CD14-positive monocyte (primary cell): Measurements from ENCODE around the gene CDC45. TPM values are rescaled to one million over a fixed set of nuclear protein-coding genes. Genes with fewer than 3 reads are reported as not detected.

ENCODE experiments used
- DNase-seq, 3 donors: peaks; one replicate each; pipeline ENCODE4 v3.0.0-alpha.2; 2011 to 2022
- H2AFZ ChIP-seq: 2 replicates; pipeline ENCODE4 v1.6.0; 2012; ENCODE audit warnings: mild to moderate bottlenecking, low read depth, low read length, inconsistent platforms; ENCODE audit not compliant: insufficient read depth, poor library complexity, severe bottlenecking
- H3K27ac ChIP-seq, 2 donors: 1 replicate in 1 of 2; 2 replicates in 1 of 2; pipeline ENCODE4 v1.5.1; 2012 to 2013; ENCODE audit warnings: low read length in 2 of 2, control low read depth in 1 of 2, inconsistent platforms in 1 of 2, low read depth in 1 of 2, mild to moderate bottlenecking in 1 of 2
- H3K27me3 ChIP-seq, 2 donors: one replicate each; pipeline versions ENCODE4 v1.6.0 to v1.6.1; 2011 to 2013; ENCODE audit warnings: low read length in 2 of 2; ENCODE audit not compliant: control insufficient read depth in 2 of 2, insufficient read depth in 2 of 2
- H3K36me3 ChIP-seq, 2 donors: replicated peaks in 1 of 2; 1 replicate in 1 of 2; 2 replicates in 1 of 2; pipeline versions ENCODE4 v1.5.1 to v1.6.1; 2012 to 2013; ENCODE audit warnings: low read length in 2 of 2, control low read depth in 1 of 2, inconsistent platforms in 1 of 2, mild to moderate bottlenecking in 1 of 2; ENCODE audit not compliant: insufficient read depth in 2 of 2, control insufficient read depth in 1 of 2
- H3K4me1 ChIP-seq, 2 donors: 1 replicate in 1 of 2; 2 replicates in 1 of 2; pipeline versions ENCODE4 v1.5.1 to v1.6.1; 2012 to 2013; ENCODE audit warnings: low read length in 2 of 2, control low read depth in 1 of 2, inconsistent platforms in 1 of 2, mild to moderate bottlenecking in 1 of 2, moderate library complexity in 1 of 2; ENCODE audit not compliant: insufficient read depth in 2 of 2, control insufficient read depth in 1 of 2
- H3K4me2 ChIP-seq: replicated peaks from 2 replicates; pipeline ENCODE3; 2012; ENCODE audit warnings: low read length, moderate library complexity, mild to moderate bottlenecking; ENCODE audit not compliant: poor library complexity, severe bottlenecking; ENCODE audit errors: extremely low read depth
- H3K4me3 ChIP-seq, 3 experiments: fragments of 200-600 bp in 1 of 3; sonication (generic) in 1 of 3; replicated peaks in 1 of 3; 1 replicate in 2 of 3; 2 replicates in 1 of 3; pipeline ENCODE4 v1.5.1; 2011 to 2013; ENCODE audit warnings: low read length in 3 of 3, mild to moderate bottlenecking in 3 of 3, control low read depth in 2 of 3, low read depth in 2 of 3, inconsistent platforms in 1 of 3, moderate library complexity in 1 of 3
- H3K79me2 ChIP-seq: 2 replicates; pipeline ENCODE4 v1.6.0; 2012; ENCODE audit warnings: mild to moderate bottlenecking, control low read depth, inconsistent platforms, low read length, moderate library complexity; ENCODE audit not compliant: insufficient read depth
- H3K9ac ChIP-seq: 2 replicates; pipeline ENCODE4 v1.6.0; 2017; ENCODE audit warnings: low read length, mild to moderate bottlenecking; ENCODE audit not compliant: insufficient read depth, poor library complexity, severe bottlenecking
- H3K9me3 ChIP-seq, 2 donors: replicated peaks in 1 of 2; 1 replicate in 1 of 2; 2 replicates in 1 of 2; pipeline versions ENCODE4 v1.5.1 to v1.6.1; 2012 to 2013; ENCODE audit warnings: low read length in 2 of 2, control low read depth in 1 of 2; ENCODE audit not compliant: control insufficient read depth in 1 of 2, insufficient read depth in 1 of 2
- H4K20me1 ChIP-seq: 2 replicates; pipeline ENCODE4 v1.6.0; 2012; ENCODE audit warnings: mild to moderate bottlenecking, low read length, control low read depth, moderate library complexity; ENCODE audit not compliant: insufficient read depth
- H3K27ac Mint-ChIP-seq, 7 donors: one replicate each; pipeline ENCODE4 v1.8.0; 2020; ENCODE audit warnings: mild to moderate bottlenecking in 7 of 7, mixed read lengths in 7 of 7, moderate library complexity in 6 of 7, inconsistent platforms in 2 of 7
- H3K27me3 Mint-ChIP-seq, 3 donors: one replicate each; pipeline ENCODE4 v1.8.0; 2021 to 2022; ENCODE audit warnings: low read depth in 3 of 3, mild to moderate bottlenecking in 3 of 3, mixed read lengths in 3 of 3, moderate library complexity in 3 of 3, inconsistent platforms in 1 of 3
- H3K36me3 Mint-ChIP-seq, 2 donors: one replicate each; pipeline ENCODE4 v1.8.0; 2020; ENCODE audit warnings: mixed read lengths in 2 of 2, inconsistent platforms in 1 of 2, mild to moderate bottlenecking in 1 of 2
- H3K4me1 Mint-ChIP-seq: one replicate; pipeline ENCODE4 v1.8.0; 2020; ENCODE audit warnings: mild to moderate bottlenecking, mixed read lengths
- H3K4me3 Mint-ChIP-seq, 2 donors: one replicate each; pipeline ENCODE4 v1.8.0; 2020; ENCODE audit warnings: mild to moderate bottlenecking in 2 of 2, mixed read lengths in 2 of 2, moderate library complexity in 1 of 2
- H3K9me3 Mint-ChIP-seq, 7 donors: one replicate each; pipeline ENCODE4 v1.8.0; 2020 to 2022; ENCODE audit warnings: mixed read lengths in 7 of 7, mild to moderate bottlenecking in 6 of 7, moderate library complexity in 6 of 7, inconsistent platforms in 2 of 7
- CTCF ChIP-seq: fragments of 200-600 bp; IDR thresholded peaks from one replicate; pipeline ENCODE4 v1.8.0; 2022; ENCODE audit warnings: antibody characterized with exemption, mild to moderate bottlenecking
- WGBS: methylation state at CpG from one replicate; pipeline ENCODE4 v1.1.5; 2013; ENCODE audit warnings: missing lambda C conversion rate; ENCODE audit not compliant: insufficient coverage; 5-methylcytosine and 5-hydroxymethylcytosine counted together
- intact Hi-C, 2 donors: fragments of 100-400 bp; cut with micrococcal nuclease; formaldehyde crosslinking; loops; one replicate each; pipeline versions ENCODE4 v1.15.0 to v1.15.1; 2023
- polyA minus RNA-seq: library from RNA; depleted of rRNA, polyadenylated mRNA; stranded (reverse); fragments of >200 nt; gene quantifications from 2 replicates; pipeline ENCODE4 v1.2.3, GENCODE V29; 2012
- polyA plus RNA-seq, 3 donors: library from polyadenylated mRNA; depleted of rRNA in 1 of 3; unstranded in 2 of 3; stranded (reverse) in 1 of 3; fragments of 300-500 nt in 2 of 3; fragments of >200 nt in 1 of 3; fragmentation: Illumina TruSeq in 2 of 3; gene quantifications; 1 replicate in 2 of 3; 2 replicates in 1 of 3; pipeline ENCODE4 v1.2.3, GENCODE V29; 2012 to 2021
- total RNA-seq, 12 experiments: library from RNA in 1 of 12; stranded (reverse) in 1 of 12; fragments of 120-200 nt in 1 of 12; gene quantifications; one replicate each; pipeline ENCODE4 v1.2.4 and lab custom pipeline; 2013 to 2026; ENCODE audit warnings: mixed read lengths in 6 of 12, inconsistent platforms in 1 of 12

The CDC45 gene, protein sequence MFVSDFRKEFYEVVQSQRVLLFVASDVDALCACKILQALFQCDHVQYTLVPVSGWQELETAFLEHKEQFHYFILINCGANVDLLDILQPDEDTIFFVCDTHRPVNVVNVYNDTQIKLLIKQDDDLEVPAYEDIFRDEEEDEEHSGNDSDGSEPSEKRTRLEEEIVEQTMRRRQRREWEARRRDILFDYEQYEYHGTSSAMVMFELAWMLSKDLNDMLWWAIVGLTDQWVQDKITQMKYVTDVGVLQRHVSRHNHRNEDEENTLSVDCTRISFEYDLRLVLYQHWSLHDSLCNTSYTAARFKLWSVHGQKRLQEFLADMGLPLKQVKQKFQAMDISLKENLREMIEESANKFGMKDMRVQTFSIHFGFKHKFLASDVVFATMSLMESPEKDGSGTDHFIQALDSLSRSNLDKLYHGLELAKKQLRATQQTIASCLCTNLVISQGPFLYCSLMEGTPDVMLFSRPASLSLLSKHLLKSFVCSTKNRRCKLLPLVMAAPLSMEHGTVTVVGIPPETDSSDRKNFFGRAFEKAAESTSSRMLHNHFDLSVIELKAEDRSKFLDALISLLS
- total RNA-seq (2013) = 0.06 TPM
- polyA plus RNA-seq (under 1 TPM in 1 of 3 donors, not detected in 2; 0.04 TPM), polyA minus RNA-seq (0.69 and 1.0 TPM in 2 replicates), total RNA-seq (lab: John Stamatoyannopoulos, UW) (0 to 3.2 (median 0.21) reads per million in 11 experiments)

GRCh38 chr22:19479355-19480172, at the start of gene CDC45:
Gene CDC45 (plus strand): TSS chr22:19479920. CDS start chr22:19479969, 49 bp downstream.
- H3K27me3 ChIP-seq = no peaks in the 10 kb centered on the region
- H2AFZ ChIP-seq = peak within 1 kb of the TSS; percentile 90
- peaks cover 38% of the 10 kb centered on the region for H4K20me1 ChIP-seq
- Mint-ChIP-seq H3K27me3 (no peaks in the 10 kb centered on the region), H3K4me3 (peak within 1 kb of the TSS; percentile 81 to 89), H3K4me1 (peaks cover 27% of the 10 kb centered on the region), H3K9me3 (peaks cover 0 to 1% (median 0%) of the 10 kb centered on the region in 7 donors), H3K27ac (peak within 1 kb of the TSS; percentile 97 to 99 (median 99)), H3K36me3 (peaks cover 14 to 28% of the 10 kb centered on the region in 2 donors)
- intact Hi-C loops = loop anchor here (1.0 to 10.0 kb wide), 5 partner anchors 47 to 538 kb away; partner anchors contain the start of genes ARVCF (in 1 of the 2), CLTCL1 (in 1 of the 2), GNB1L (in 1 of the 2) and HIRA (in 1 of the 2)
- H3K4me1 ChIP-seq = peaks cover 22 to 28% of the 10 kb centered on the region in 2 donors
- peaks cover 54% of the 10 kb centered on the region for H3K79me2 ChIP-seq
- H3K9me3 ChIP-seq = no peaks in the 10 kb centered on the region
- DNase-seq = peak; percentile 96 to 97 (median 97)
- peak within 1 kb of the TSS; percentile 69 to 94 (median 87) for H3K4me3 ChIP-seq
- H3K4me2 ChIP-seq = peak within 1 kb of the TSS; percentile 95
- peak within 1 kb of the TSS; percentile 72 to 100 for H3K27ac ChIP-seq
- H3K36me3 ChIP-seq = peaks cover 12 to 27% of the 10 kb centered on the region in 2 donors
- no peak for TF ChIP-seq CTCF
- under 1% methylated on average over 37 of the region's 50 CpGs for WGBS
- H3K9ac ChIP-seq = peak within 1 kb of the TSS; percentile 90
